Smooth muscle cell (in vitro differentiated cells): ENCODE data around the gene CALM3. TPM values are rescaled to one million over a fixed set of nuclear protein-coding genes. Genes with fewer than 3 reads are reported as not detected.

ENCODE experiments used
- DNase-seq: peaks from one replicate; lab custom pipeline; 2025; ENCODE audit not compliant: unreplicated experiment; lab: John Stamatoyannopoulos, UW
- H2AFZ ChIP-seq: fragments of 200-600 bp; sonication (generic); 2 replicates; pipeline ENCODE4 v1.6.0; 2016; ENCODE audit warnings: antibody characterized with exemption, low read depth, mild to moderate bottlenecking
- H3F3A ChIP-seq: fragments of 200-600 bp; sonication (generic); 2 replicates; pipeline ENCODE4 v1.6.0; 2017; ENCODE audit warnings: antibody characterized with exemption, low read depth
- H3K27ac ChIP-seq: fragments of 200-600 bp; sonication (generic); 2 replicates; pipeline ENCODE4 v1.5.1; 2016; ENCODE audit warnings: low read depth, mild to moderate bottlenecking
- H3K27me3 ChIP-seq: fragments of 200-600 bp; sonication (generic); 2 replicates; pipeline ENCODE4 v1.6.1; 2016; ENCODE audit warnings: low read depth, mild to moderate bottlenecking
- H3K36me3 ChIP-seq: fragments of 200-600 bp; sonication (generic); 2 replicates; pipeline ENCODE4 v1.5.1; 2016; ENCODE audit warnings: low read depth
- H3K4me1 ChIP-seq: fragments of 200-600 bp; sonication (generic); 2 replicates; pipeline ENCODE4 v1.5.1; 2016; ENCODE audit warnings: low read depth
- H3K4me2 ChIP-seq: fragments of 200-600 bp; sonication (generic); 2 replicates; pipeline ENCODE4 v1.6.0; 2016; ENCODE audit warnings: mild to moderate bottlenecking
- H3K4me3 ChIP-seq: fragments of 200-600 bp; sonication (generic); 2 replicates; pipeline ENCODE4 v1.5.1; 2016; ENCODE audit warnings: mild to moderate bottlenecking
- H3K79me2 ChIP-seq: fragments of 200-600 bp; sonication (generic); 2 replicates; pipeline ENCODE4 v1.6.0; 2016; ENCODE audit warnings: low read depth, mild to moderate bottlenecking
- H3K9ac ChIP-seq: fragments of 200-600 bp; sonication (generic); 2 replicates; pipeline ENCODE4 v1.6.0; 2016; ENCODE audit warnings: low read depth
- H3K9me3 ChIP-seq: fragments of 200-600 bp; sonication (generic); replicated peaks from 2 replicates; pipeline ENCODE4 v1.5.1; 2016; ENCODE audit warnings: low read depth
- H4K20me1 ChIP-seq: fragments of 200-600 bp; sonication (generic); 2 replicates; pipeline ENCODE4 v1.6.0; 2016; ENCODE audit warnings: low read depth
- WGBS: methylation state at CpG from one replicate; pipeline ENCODE4 v1.1.7; 2016; ENCODE audit warnings: low lambda C conversion rate; 5-methylcytosine and 5-hydroxymethylcytosine counted together
- polyA plus RNA-seq: library from polyadenylated mRNA; unstranded; fragments of >200 nt; fragmentation: Nextera tagmentation; extraction: Ambion mirVana; gene quantifications from 2 replicates; pipeline ENCODE4 v1.2.1, GENCODE V29; 2016
- total RNA-seq: library from RNA; depleted of rRNA; stranded (reverse); fragments of >200 nt; gene quantifications from 2 replicates; pipeline ENCODE4 v1.2.3, GENCODE V29; 2014
- TF ChIP-seq, protein P1 (sequence below): fragments of 200-600 bp; sonication (generic); IDR thresholded peaks from 2 replicates; pipeline ENCODE4 v1.5.1; 2017; ENCODE audit warnings: borderline replicate concordance, mild to moderate bottlenecking, antibody characterized with exemption; ENCODE audit not compliant: insufficient read depth, poor library complexity, severe bottlenecking

Gene CALM3
- total and polyA plus RNA-seq, 2 experiments from 2014 or later = 172 to 183 TPM

DNA sequence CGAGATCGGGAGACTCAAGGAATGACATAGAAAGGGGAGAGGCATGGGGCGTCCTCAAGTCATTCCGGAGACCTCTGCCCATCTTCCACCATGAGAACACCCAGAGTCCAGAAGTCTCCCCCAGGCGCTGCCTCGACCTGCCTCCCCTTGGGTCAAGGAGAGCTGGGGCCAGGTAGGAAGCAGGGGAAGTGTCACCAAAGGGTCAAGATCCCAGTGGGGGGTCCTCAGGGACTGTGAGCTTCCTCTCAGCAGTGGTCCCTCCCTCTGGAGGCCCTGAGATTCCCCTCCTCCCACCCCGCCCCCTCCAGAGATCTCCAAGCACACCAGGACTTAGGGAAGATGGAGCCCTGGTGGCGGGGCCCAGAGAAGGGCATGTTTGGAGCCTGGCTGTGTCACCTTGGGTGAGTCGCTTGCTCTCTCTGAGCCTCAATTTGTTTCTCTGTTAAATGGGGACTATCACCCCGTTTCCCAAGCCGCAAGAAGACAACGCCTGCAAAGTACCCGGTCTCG, 58.9 kb downstream of the CALM3 start:
- Histone ChIP-seq H3F3A (peaks cover 8% of the 10 kb centered on the region), H3K9me3 (no peaks in the 10 kb centered on the region), H4K20me1 (peaks cover 4% of the 10 kb centered on the region), H3K4me3 (peak overlapping the region; percentile 76), H3K36me3 (no peaks in the 10 kb centered on the region), H3K27ac (peak overlapping the region; percentile 29), H3K4me2 (peak overlapping the region; percentile 94), H3K4me1 (peaks cover 21% of the 10 kb centered on the region), H2AFZ (peak overlapping the region; percentile 75), H3K9ac (peak overlapping the region; percentile 56), H3K27me3 (no peaks in the 10 kb centered on the region), H3K79me2 (peaks cover 12% of the 10 kb centered on the region)
- peak; percentile 47 for DNase-seq
- WGBS = 4% methylated on average over 14 of the region's 14 CpGs
- TF ChIP-seq, protein P1, sequence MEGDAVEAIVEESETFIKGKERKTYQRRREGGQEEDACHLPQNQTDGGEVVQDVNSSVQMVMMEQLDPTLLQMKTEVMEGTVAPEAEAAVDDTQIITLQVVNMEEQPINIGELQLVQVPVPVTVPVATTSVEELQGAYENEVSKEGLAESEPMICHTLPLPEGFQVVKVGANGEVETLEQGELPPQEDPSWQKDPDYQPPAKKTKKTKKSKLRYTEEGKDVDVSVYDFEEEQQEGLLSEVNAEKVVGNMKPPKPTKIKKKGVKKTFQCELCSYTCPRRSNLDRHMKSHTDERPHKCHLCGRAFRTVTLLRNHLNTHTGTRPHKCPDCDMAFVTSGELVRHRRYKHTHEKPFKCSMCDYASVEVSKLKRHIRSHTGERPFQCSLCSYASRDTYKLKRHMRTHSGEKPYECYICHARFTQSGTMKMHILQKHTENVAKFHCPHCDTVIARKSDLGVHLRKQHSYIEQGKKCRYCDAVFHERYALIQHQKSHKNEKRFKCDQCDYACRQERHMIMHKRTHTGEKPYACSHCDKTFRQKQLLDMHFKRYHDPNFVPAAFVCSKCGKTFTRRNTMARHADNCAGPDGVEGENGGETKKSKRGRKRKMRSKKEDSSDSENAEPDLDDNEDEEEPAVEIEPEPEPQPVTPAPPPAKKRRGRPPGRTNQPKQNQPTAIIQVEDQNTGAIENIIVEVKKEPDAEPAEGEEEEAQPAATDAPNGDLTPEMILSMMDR = no peak

Other genes starting within 250 kb of the CALM3 start
- 17.9 and 19.4 TPM in 2 replicates for gene CCDC8, start 187.8 kb upstream of the CALM3 start, total RNA-seq
- gene CCDC8, start 187.8 kb upstream of the CALM3 start, polyA plus RNA-seq = 44.5 and 53.9 TPM in 2 replicates
- not detected in 2 replicates for gene PNMA8C, start 172.4 kb upstream of the CALM3 start, total RNA-seq
- not detected in 2 replicates for gene PNMA8C, start 172.4 kb upstream of the CALM3 start, polyA plus RNA-seq
- gene PNMA8A, start 129.8 kb upstream of the CALM3 start, total RNA-seq = 6.5 and 16.4 TPM in 2 replicates
- gene PNMA8A, start 129.8 kb upstream of the CALM3 start, polyA plus RNA-seq = 3.6 and 5.9 TPM in 2 replicates
- gene PNMA8B, start 105.5 kb upstream of the CALM3 start, total RNA-seq = 0.49 and 1.0 TPM in 2 replicates
- gene PNMA8B, start 105.5 kb upstream of the CALM3 start, polyA plus RNA-seq = 1.2 TPM in 2 replicates
- 0.09 and 2.3 TPM in 2 replicates for gene PTGIR, start 23.8 kb downstream of the CALM3 start, total RNA-seq
- 0.81 and 1.3 TPM in 2 replicates for gene PTGIR, start 23.8 kb downstream of the CALM3 start, polyA plus RNA-seq
- gene GNG8, start 34.9 kb downstream of the CALM3 start, total RNA-seq = not detected in 2 replicates
- gene GNG8, start 34.9 kb downstream of the CALM3 start, polyA plus RNA-seq = 3.3 TPM in 1 of 2 replicates, not detected in the other
- 6.2 and 12.3 TPM in 2 replicates for gene DACT3, start 59.9 kb downstream of the CALM3 start, total RNA-seq
- 19.1 and 22.7 TPM in 2 replicates for gene DACT3, start 59.9 kb downstream of the CALM3 start, polyA plus RNA-seq
- gene PRKD2, start 115.8 kb downstream of the CALM3 start, total RNA-seq = 8.6 and 24.2 TPM in 2 replicates
- gene PRKD2, start 115.8 kb downstream of the CALM3 start, polyA plus RNA-seq = 34.6 and 45.9 TPM in 2 replicates
- 13.8 and 35.2 TPM in 2 replicates for gene FKRP, start 144.7 kb downstream of the CALM3 start, total RNA-seq
- 18.9 and 27.2 TPM in 2 replicates for gene FKRP, start 144.7 kb downstream of the CALM3 start, polyA plus RNA-seq
- gene STRN4, start 145.1 kb downstream of the CALM3 start, total RNA-seq = 47.1 and 55.7 TPM in 2 replicates
- gene STRN4, start 145.1 kb downstream of the CALM3 start, polyA plus RNA-seq = 69.1 and 72.1 TPM in 2 replicates
- 101 TPM in 2 replicates for gene SLC1A5, start 187.3 kb downstream of the CALM3 start, total RNA-seq
- gene SLC1A5, start 187.3 kb downstream of the CALM3 start, polyA plus RNA-seq = 224 and 231 TPM in 2 replicates
- gene AP2S1, start 249.5 kb downstream of the CALM3 start, total RNA-seq = 142 and 204 TPM in 2 replicates
- 471 and 488 TPM in 2 replicates for gene AP2S1, start 249.5 kb downstream of the CALM3 start, polyA plus RNA-seq